ENCODE measurements around the gene HDAC11.

HDAC11 gene

GRCh38 chr3:13526626-13526949, 46.5 kb downstream of the HDAC11 start:
- no peak for DNase-seq

- DNase-seq: no peak
These were observed 48.2 kb downstream of the HDAC11 start for GRCh38 chr3:13528217-13528867.

GRCh38 chr3:13529196-13530112, 49.3 kb downstream of the HDAC11 start:
- DNase-seq: no peak

- DNase-seq: no peak
These were observed 50.3 kb downstream of the HDAC11 start for GRCh38 chr3:13530241-13531009.

- no peak for DNase-seq
These were observed 52.0 kb downstream of the HDAC11 start for GRCh38 chr3:13532085-13532484.

GRCh38 chr3:13532631-13533030, 52.5 kb downstream of the HDAC11 start:
- DNase-seq: no peak

GRCh38 chr3:13533885-13534301, 53.8 kb downstream of the HDAC11 start:
- no peak for DNase-seq

GRCh38 chr3:13535526-13535875, 55.4 kb downstream of the HDAC11 start:
- no peak for DNase-seq

- no peak for DNase-seq
These were observed 55.8 kb downstream of the HDAC11 start for GRCh38 chr3:13535905-13536304.

- no peak for DNase-seq
These were observed 56.3 kb downstream of the HDAC11 start for GRCh38 chr3:13536432-13536831.

- no peak for DNase-seq
These were observed 56.7 kb downstream of the HDAC11 start for GRCh38 chr3:13536832-13537231.

- DNase-seq: no peak
These were observed 57.3 kb downstream of the HDAC11 start for GRCh38 chr3:13537244-13537908.

- DNase-seq: no peak
These were observed 57.8 kb downstream of the HDAC11 start for GRCh38 chr3:13537909-13538296.

GRCh38 chr3:13538520-13539291, 58.6 kb downstream of the HDAC11 start:
- DNase-seq: no peak

GRCh38 chr3:13539292-13539638, 59.2 kb downstream of the HDAC11 start:
- DNase-seq: no peak

GRCh38 chr3:13539671-13540070, 59.6 kb downstream of the HDAC11 start:
- DNase-seq: no peak

- no peak for DNase-seq
These were observed 60.3 kb downstream of the HDAC11 start for GRCh38 chr3:13540297-13540995.

GRCh38 chr3:13541691-13542090, 61.6 kb downstream of the HDAC11 start:
- DNase-seq: no peak

GRCh38 chr3:13542142-13542541, 62.0 kb downstream of the HDAC11 start:
- DNase-seq: no peak

- DNase-seq: no peak
These were observed 63.1 kb downstream of the HDAC11 start for GRCh38 chr3:13543253-13543652.

GRCh38 chr3:13544293-13544831, 64.3 kb downstream of the HDAC11 start:
- DNase-seq: no peak

All from NCI-H1930 (cell line).